Panc1 (cell line): ENCODE results near the gene ZBTB47. TPM values are rescaled to one million over a fixed set of nuclear protein-coding genes. Genes with fewer than 3 reads are reported as not detected.

Experiments
- ATAC-seq: fragments of 200-7000 bp; cut with Tn5 transposase; 2 replicates; pipeline ENCODE4 v1.9.1; 2020; ENCODE audit warnings: mild to moderate bottlenecking, moderate library complexity
- BruUV-seq: library from RNA; stranded (reverse); fragments of 400-500 nt; replicated peaks from 2 replicates; lab custom pipeline; 2021; lab: Mats Ljungman, UMichigan
- CTCF ChIA-PET: fragments of 300-600 bp; sonication (Branson Sonifier 250); formaldehyde crosslinking; loops from one replicate; lab custom pipeline; 2022; ENCODE audit warnings: antibody characterized with exemption; lab: Charles Lee
- POLR2A ChIA-PET: fragments of 300-600 bp; sonication (Branson Sonifier 250); formaldehyde crosslinking; loops from one replicate; lab custom pipeline; 2022; ENCODE audit warnings: antibody characterized with exemption; lab: Charles Lee
- DNase-seq: peaks from one replicate; pipeline ENCODE4 v3.0.0-alpha.2; 2010; ENCODE audit warnings: low read depth, low spot score
- H3K27ac ChIP-seq: 2 replicates; pipeline ENCODE4 v1.5.1; 2011; ENCODE audit warnings: mild to moderate bottlenecking, low read length, inconsistent platforms
- H3K27me3 ChIP-seq: fragments of 200-500 bp; sonication (Bioruptor generic); 2 replicates; pipeline ENCODE4 v1.6.0; 2014; ENCODE audit warnings: low read length, inconsistent platforms; ENCODE audit not compliant: control insufficient read depth, insufficient read depth
- H3K36me3 ChIP-seq: fragments of 200-500 bp; sonication (Bioruptor generic); 2 replicates; pipeline ENCODE4 v1.5.1; 2014; ENCODE audit warnings: inconsistent platforms, mild to moderate bottlenecking, low read length, moderate library complexity; ENCODE audit not compliant: control insufficient read depth, insufficient read depth
- H3K4me1 ChIP-seq: 2 replicates; pipeline ENCODE4 v1.5.1; 2011; ENCODE audit warnings: inconsistent platforms, mild to moderate bottlenecking, low read length, moderate library complexity; ENCODE audit not compliant: control insufficient read depth, insufficient read depth
- H3K4me3 ChIP-seq, 2 experiments: 2 replicates each; pipeline ENCODE4 v1.5.1; 2011 to 2012; ENCODE audit warnings: low read depth in 2 of 2, low read length in 2 of 2, mild to moderate bottlenecking in 2 of 2, inconsistent platforms in 1 of 2, moderate library complexity in 1 of 2
- H3K9me3 ChIP-seq: fragments of 200-500 bp; sonication (Bioruptor generic); 2 replicates; pipeline ENCODE4 v1.5.1; 2014; ENCODE audit warnings: low read depth, mild to moderate bottlenecking, inconsistent platforms, low read length, moderate library complexity; ENCODE audit not compliant: control insufficient read depth, insufficient read depth
- POLR2AphosphoS5 ChIP-seq: IDR thresholded peaks from 2 replicates; pipeline ENCODE4 v1.6.1; 2012; ENCODE audit warnings: mild to moderate bottlenecking, low read depth, low read length, moderate library complexity
- SIN3A ChIP-seq: IDR thresholded peaks from 2 replicates; pipeline ENCODE4 v1.6.1; 2012; ENCODE audit warnings: low read depth, mild to moderate bottlenecking, low read length, moderate library complexity, borderline replicate concordance; ENCODE audit not compliant: insufficient read depth
- TCF7L2 ChIP-seq: IDR thresholded peaks from 2 replicates; pipeline ENCODE4 v1.6.1; 2011; ENCODE audit warnings: mild to moderate bottlenecking, low read depth, low read length, inconsistent platforms
- in situ Hi-C: cut with HindIII; loops from 2 replicates; pipeline ENCODE4 v1.10.0; 2016; ENCODE audit warnings: low sequenced_read_pairs, low pct_unique_long_range_greater_than_20kb
- intact Hi-C: fragments of 100-400 bp; cut with micrococcal nuclease; formaldehyde crosslinking; loops from one replicate; pipeline ENCODE4 v1.10.0; 2022; ENCODE audit not compliant: unreplicated experiment
- total RNA-seq: library from RNA; stranded (reverse); gene quantifications from one replicate; pipeline ENCODE4 v1.2.1, GENCODE V29; 2021; ENCODE audit not compliant: unreplicated experiment
- TF ChIP-seq, protein P1 (sequence below), 2 experiments: IDR thresholded peaks; 2 replicates each; pipeline ENCODE4 v1.6.1; 2011 to 2012; ENCODE audit warnings: low read depth in 2 of 2, control low read depth in 1 of 2, low read length in 1 of 2, mild to moderate bottlenecking in 1 of 2, moderate library complexity in 1 of 2; ENCODE audit not compliant: insufficient read depth in 1 of 2
- TF ChIP-seq, protein P2 (sequence below): fragments of 450-650 bp; IDR thresholded peaks from 2 replicates; pipeline ENCODE4 v1.5.1; 2017; ENCODE audit warnings: mild to moderate bottlenecking

ZBTB47 gene
- total RNA-seq, 1 experiment from 2014 or later = 3.6 TPM

DNA sequence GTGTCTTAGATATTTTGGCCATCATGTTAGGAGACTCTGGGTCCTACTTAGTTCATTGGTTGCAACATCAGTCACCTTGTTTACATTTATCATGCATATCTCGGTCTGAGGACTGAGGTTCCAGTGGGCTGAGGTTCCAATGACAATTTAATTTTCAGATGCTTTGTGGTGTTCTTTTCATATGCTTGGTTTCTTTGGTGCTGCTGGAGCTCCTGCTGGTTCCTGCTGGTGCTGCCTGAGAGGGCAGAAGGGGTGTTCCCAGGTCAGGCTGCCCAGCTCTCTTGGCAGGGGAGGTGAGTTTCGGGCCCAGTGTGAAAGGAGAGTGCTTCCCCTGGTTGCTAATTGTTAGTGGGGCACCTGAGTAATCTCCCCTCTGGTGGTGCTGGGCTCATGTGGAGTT, 24.9 kb downstream of the ZBTB47 start:
- ATAC-seq (no peak), DNase-seq (no peak)
- CTCF ChIA-PET = no interaction called here
- intact Hi-C loops (no loop called here), in situ Hi-C loops (no loop called here)
- no peak for TF ChIP-seq SIN3A
- TF ChIP-seq, protein P1, sequence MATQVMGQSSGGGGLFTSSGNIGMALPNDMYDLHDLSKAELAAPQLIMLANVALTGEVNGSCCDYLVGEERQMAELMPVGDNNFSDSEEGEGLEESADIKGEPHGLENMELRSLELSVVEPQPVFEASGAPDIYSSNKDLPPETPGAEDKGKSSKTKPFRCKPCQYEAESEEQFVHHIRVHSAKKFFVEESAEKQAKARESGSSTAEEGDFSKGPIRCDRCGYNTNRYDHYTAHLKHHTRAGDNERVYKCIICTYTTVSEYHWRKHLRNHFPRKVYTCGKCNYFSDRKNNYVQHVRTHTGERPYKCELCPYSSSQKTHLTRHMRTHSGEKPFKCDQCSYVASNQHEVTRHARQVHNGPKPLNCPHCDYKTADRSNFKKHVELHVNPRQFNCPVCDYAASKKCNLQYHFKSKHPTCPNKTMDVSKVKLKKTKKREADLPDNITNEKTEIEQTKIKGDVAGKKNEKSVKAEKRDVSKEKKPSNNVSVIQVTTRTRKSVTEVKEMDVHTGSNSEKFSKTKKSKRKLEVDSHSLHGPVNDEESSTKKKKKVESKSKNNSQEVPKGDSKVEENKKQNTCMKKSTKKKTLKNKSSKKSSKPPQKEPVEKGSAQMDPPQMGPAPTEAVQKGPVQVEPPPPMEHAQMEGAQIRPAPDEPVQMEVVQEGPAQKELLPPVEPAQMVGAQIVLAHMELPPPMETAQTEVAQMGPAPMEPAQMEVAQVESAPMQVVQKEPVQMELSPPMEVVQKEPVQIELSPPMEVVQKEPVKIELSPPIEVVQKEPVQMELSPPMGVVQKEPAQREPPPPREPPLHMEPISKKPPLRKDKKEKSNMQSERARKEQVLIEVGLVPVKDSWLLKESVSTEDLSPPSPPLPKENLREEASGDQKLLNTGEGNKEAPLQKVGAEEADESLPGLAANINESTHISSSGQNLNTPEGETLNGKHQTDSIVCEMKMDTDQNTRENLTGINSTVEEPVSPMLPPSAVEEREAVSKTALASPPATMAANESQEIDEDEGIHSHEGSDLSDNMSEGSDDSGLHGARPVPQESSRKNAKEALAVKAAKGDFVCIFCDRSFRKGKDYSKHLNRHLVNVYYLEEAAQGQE (IDR thresholded peaks at IDR 0.05; ENCODE audit: insufficient read depth in 1 of 2, low read depth in 2 of 2, low read length in 1 of 2) = no peak
- TF ChIP-seq, protein P2, sequence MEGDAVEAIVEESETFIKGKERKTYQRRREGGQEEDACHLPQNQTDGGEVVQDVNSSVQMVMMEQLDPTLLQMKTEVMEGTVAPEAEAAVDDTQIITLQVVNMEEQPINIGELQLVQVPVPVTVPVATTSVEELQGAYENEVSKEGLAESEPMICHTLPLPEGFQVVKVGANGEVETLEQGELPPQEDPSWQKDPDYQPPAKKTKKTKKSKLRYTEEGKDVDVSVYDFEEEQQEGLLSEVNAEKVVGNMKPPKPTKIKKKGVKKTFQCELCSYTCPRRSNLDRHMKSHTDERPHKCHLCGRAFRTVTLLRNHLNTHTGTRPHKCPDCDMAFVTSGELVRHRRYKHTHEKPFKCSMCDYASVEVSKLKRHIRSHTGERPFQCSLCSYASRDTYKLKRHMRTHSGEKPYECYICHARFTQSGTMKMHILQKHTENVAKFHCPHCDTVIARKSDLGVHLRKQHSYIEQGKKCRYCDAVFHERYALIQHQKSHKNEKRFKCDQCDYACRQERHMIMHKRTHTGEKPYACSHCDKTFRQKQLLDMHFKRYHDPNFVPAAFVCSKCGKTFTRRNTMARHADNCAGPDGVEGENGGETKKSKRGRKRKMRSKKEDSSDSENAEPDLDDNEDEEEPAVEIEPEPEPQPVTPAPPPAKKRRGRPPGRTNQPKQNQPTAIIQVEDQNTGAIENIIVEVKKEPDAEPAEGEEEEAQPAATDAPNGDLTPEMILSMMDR = no peak
- TF ChIP-seq TCF7L2 = no peak
- no peak for TF ChIP-seq POLR2AphosphoS5
- no peak overlapping the region for H3K4me3 ChIP-seq
- BruUV-seq = no TSS peak
- H3K27me3 ChIP-seq = no peaks in the 10 kb centered on the region
- no peaks in the 10 kb centered on the region for H3K9me3 ChIP-seq
- H3K27ac ChIP-seq = no peak overlapping the region
- POLR2A ChIA-PET = no interaction called here
- H3K4me1 ChIP-seq = no peaks in the 10 kb centered on the region
- no peaks in the 10 kb centered on the region for H3K36me3 ChIP-seq

DNA sequence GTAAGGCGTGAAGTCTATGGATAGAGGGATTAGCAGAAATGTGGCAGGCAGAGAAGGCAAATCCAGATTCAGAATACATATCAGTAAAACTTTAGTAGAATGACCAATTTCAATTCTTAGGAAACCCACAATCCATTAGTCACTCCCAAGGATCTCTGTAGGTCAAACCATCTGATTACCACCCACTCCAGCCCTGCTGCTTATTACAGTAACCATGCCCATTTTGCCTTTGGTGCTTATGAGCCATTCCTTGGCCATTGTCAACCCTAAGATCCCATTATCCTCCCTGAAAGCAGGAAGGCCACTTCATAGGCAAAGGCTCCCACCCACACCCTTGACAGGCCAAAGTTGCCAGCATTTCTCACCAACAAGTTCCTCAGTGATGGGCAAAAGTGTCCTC, 26.8 kb downstream of the ZBTB47 start:
- POLR2A ChIA-PET = no interaction called here

More for the DNA sequence above, 26.8 kb downstream of the ZBTB47 start:
- no peak overlapping the region for H3K4me3 ChIP-seq
- CTCF ChIA-PET = no interaction called here
- in situ Hi-C loops (no loop called here), intact Hi-C loops (no loop called here)
- no peak overlapping the region for H3K27ac ChIP-seq
- BruUV-seq = no TSS peak
- H3K27me3 ChIP-seq = no peaks in the 10 kb centered on the region
- H3K9me3 ChIP-seq = no peaks in the 10 kb centered on the region
- DNase-seq (no peak), ATAC-seq (no peak)
- H3K4me1 ChIP-seq = no peaks in the 10 kb centered on the region
- H3K36me3 ChIP-seq = no peaks in the 10 kb centered on the region
- TF ChIP-seq, protein P2 = no peak
- TF ChIP-seq SIN3A (no peak), TCF7L2 (no peak), POLR2AphosphoS5 (no peak)
- TF ChIP-seq, protein P1 (IDR thresholded peaks at IDR 0.05; ENCODE audit: insufficient read depth in 1 of 2, low read depth in 2 of 2, low read length in 1 of 2) = no peak
